PFSK-1 (cell line): Measurements from ENCODE around the gene OR5H6.

Source experiments
- FOXP2 ChIP-seq: optimal IDR thresholded peaks from 2 replicates; pipeline ENCODE3; 2011; ENCODE audit warnings: borderline replicate concordance, control low read depth, inconsistent platforms; ENCODE audit not compliant: insufficient read depth; ENCODE audit errors: extremely low read length, extremely low read depth
- POLR2AphosphoS5 ChIP-seq: IDR thresholded peaks from 2 replicates; pipeline ENCODE4 v1.6.1; 2012; ENCODE audit warnings: low read depth, mild to moderate bottlenecking, control low read depth, low read length, moderate library complexity
- REST ChIP-seq, 2 experiments: IDR thresholded peaks; 2 replicates each; pipeline versions ENCODE4 v1.6.1 to v1.8.0; 2011 to 2012; ENCODE audit warnings: low read depth in 2 of 2, low read length in 2 of 2, control low read depth in 1 of 2, inconsistent platforms in 1 of 2, mild to moderate bottlenecking in 1 of 2, moderate library complexity in 1 of 2; ENCODE audit not compliant: insufficient read depth in 1 of 2
- SIN3A ChIP-seq: IDR thresholded peaks from 2 replicates; pipeline ENCODE4 v1.6.1; 2012; ENCODE audit warnings: mild to moderate bottlenecking, low read length, moderate library complexity, borderline replicate concordance; ENCODE audit not compliant: insufficient read depth
- TAF1 ChIP-seq: IDR thresholded peaks from 2 replicates; pipeline ENCODE4 v1.6.1; 2012; ENCODE audit warnings: low read length, control low read depth, borderline replicate concordance; ENCODE audit not compliant: insufficient read depth

GRCh38 chr3:98243843-98244242 is 20.2 kb upstream of the OR5H6 start:
- no peak for TF ChIP-seq REST (IDR thresholded peaks at IDR 0.05; ENCODE audit: insufficient read depth in 1 of 2, low read depth in 2 of 2, low read length in 2 of 2)
- no peak for TF ChIP-seq TAF1
- no peak for TF ChIP-seq POLR2AphosphoS5
- TF ChIP-seq SIN3A, result no peak
- TF ChIP-seq FOXP2, result no peak
